Sigmoid colon (tissue), 4 donors: ENCODE measurements around the gene TDRKH.

ENCODE experiments used
- CTCF ChIP-seq, 4 experiments: fragments of 450-650 bp in 3 of 4; fragments of 200-600 bp in 1 of 4; IDR thresholded peaks; one replicate each; pipeline ENCODE4 v1.5.1; 2016 to 2019; ENCODE audit warnings: antibody characterized with exemption in 4 of 4, mild to moderate bottlenecking in 3 of 4, moderate library complexity in 2 of 4
- EP300 ChIP-seq, 4 donors: sonication (generic); formaldehyde crosslinking; IDR thresholded peaks; one replicate each; pipeline ENCODE4 v1.6.1; 2017; ENCODE audit warnings: antibody characterized with exemption in 4 of 4
- POLR2A ChIP-seq, 2 donors: fragments of 450-650 bp; IDR thresholded peaks; one replicate each; pipeline ENCODE4 v1.6.1; 2016; ENCODE audit warnings: antibody characterized with exemption in 2 of 2, mild to moderate bottlenecking in 2 of 2, moderate library complexity in 2 of 2
- POLR2AphosphoS5 ChIP-seq, 4 donors: sonication (generic); formaldehyde crosslinking; IDR thresholded peaks; one replicate each; pipeline ENCODE4 v1.6.1; 2017; ENCODE audit warnings: antibody characterized with exemption in 4 of 4

- TF ChIP-seq POLR2A (IDR thresholded peaks at IDR 0.05) = no peak
- TF ChIP-seq CTCF (IDR thresholded peaks at IDR 0.05) = no peak
- TF ChIP-seq POLR2AphosphoS5 (IDR thresholded peaks at IDR 0.05) = no peak
- TF ChIP-seq EP300 (IDR thresholded peaks at IDR 0.05) = no peak
Measured at GRCh38 chr1:151777317-151777716, 13.0 kb downstream of the TDRKH start.
